ENCODE data around the gene CDCA8. TPM values are rescaled to one million over a fixed set of nuclear protein-coding genes. Genes with fewer than 3 reads are reported as not detected.

The CDCA8 gene
- total and polyA plus RNA-seq, 2 of the 13 experiments (the other 11 are each of a cell fraction or from before 2014, with no cell fraction given), result 24.1 to 38.6 TPM

DNA sequence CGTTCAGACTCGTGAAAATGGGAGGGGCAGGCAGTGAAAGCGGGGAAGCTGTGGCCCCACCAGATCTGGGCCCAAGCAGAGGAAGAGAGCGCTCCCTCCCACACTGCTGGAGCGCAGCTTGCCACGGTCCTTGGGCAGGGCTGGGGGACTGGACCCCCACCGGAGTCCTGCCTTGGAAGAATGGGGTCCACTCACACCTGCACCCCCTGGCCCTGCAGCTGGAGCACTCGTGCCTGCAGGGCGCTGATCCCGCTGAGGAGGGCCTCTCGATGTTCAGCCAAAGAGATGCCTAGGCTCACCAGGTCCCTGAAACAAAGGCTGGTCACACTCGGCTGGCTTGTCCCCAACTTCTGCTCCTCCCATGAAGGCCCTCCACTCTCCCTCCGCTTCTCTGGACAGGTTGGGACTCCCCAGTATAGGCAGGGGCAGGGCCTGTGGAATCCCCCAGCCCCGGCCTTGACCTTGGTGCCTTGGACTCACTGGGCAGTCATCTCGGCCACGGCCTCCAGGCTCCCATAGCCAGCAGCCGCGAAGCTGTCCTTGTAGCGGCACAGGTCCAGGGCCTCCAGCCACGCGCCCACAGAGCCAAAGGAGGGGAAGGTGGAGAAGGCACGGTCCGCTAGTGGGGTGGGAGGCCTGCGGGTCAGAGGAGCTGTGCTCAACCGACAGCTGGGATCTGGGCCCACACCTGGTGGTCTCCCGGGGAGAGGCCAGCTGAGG is 26.0 kb downstream of the CDCA8 start (continued):
- TF ChIP-seq, protein P1, sequence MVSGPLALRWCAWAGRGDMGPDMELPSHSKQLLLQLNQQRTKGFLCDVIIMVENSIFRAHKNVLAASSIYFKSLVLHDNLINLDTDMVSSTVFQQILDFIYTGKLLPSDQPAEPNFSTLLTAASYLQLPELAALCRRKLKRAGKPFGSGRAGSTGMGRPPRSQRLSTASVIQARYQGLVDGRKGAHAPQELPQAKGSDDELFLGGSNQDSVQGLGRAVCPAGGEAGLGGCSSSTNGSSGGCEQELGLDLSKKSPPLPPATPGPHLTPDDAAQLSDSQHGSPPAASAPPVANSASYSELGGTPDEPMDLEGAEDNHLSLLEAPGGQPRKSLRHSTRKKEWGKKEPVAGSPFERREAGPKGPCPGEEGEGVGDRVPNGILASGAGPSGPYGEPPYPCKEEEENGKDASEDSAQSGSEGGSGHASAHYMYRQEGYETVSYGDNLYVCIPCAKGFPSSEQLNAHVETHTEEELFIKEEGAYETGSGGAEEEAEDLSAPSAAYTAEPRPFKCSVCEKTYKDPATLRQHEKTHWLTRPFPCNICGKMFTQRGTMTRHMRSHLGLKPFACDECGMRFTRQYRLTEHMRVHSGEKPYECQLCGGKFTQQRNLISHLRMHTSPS (CRISPR knock-in tag; IDR thresholded peaks at IDR 0.05; ENCODE audit: low read depth), result 0 out of 2 replicates have a peak, but pooled peaks have one; percentile 44
- TF ChIP-seq, protein P2, sequence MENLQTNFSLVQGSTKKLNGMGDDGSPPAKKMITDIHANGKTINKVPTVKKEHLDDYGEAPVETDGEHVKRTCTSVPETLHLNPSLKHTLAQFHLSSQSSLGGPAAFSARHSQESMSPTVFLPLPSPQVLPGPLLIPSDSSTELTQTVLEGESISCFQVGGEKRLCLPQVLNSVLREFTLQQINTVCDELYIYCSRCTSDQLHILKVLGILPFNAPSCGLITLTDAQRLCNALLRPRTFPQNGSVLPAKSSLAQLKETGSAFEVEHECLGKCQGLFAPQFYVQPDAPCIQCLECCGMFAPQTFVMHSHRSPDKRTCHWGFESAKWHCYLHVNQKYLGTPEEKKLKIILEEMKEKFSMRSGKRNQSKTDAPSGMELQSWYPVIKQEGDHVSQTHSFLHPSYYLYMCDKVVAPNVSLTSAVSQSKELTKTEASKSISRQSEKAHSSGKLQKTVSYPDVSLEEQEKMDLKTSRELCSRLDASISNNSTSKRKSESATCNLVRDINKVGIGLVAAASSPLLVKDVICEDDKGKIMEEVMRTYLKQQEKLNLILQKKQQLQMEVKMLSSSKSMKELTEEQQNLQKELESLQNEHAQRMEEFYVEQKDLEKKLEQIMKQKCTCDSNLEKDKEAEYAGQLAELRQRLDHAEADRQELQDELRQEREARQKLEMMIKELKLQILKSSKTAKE (CRISPR knock-in tag; IDR thresholded peaks at IDR 0.05; ENCODE audit: borderline replicate concordance), result no peak
- 0 out of 2 replicates have a peak, but pooled peaks have one; percentile 54 for TF ChIP-seq ZNF274 (CRISPR knock-in tag; IDR thresholded peaks at IDR 0.05)
- TF ChIP-seq ZBTB8A (CRISPR knock-in tag; IDR thresholded peaks at IDR 0.05; ENCODE audit: borderline replicate concordance, low read depth), result no peak
- peak; percentile 22; the same call in 1 of the 2 replicates for TF ChIP-seq RXRA (CRISPR knock-in tag; IDR thresholded peaks at IDR 0.05)
- TF ChIP-seq, protein P3, sequence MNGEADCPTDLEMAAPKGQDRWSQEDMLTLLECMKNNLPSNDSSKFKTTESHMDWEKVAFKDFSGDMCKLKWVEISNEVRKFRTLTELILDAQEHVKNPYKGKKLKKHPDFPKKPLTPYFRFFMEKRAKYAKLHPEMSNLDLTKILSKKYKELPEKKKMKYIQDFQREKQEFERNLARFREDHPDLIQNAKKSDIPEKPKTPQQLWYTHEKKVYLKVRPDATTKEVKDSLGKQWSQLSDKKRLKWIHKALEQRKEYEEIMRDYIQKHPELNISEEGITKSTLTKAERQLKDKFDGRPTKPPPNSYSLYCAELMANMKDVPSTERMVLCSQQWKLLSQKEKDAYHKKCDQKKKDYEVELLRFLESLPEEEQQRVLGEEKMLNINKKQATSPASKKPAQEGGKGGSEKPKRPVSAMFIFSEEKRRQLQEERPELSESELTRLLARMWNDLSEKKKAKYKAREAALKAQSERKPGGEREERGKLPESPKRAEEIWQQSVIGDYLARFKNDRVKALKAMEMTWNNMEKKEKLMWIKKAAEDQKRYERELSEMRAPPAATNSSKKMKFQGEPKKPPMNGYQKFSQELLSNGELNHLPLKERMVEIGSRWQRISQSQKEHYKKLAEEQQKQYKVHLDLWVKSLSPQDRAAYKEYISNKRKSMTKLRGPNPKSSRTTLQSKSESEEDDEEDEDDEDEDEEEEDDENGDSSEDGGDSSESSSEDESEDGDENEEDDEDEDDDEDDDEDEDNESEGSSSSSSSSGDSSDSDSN (CRISPR knock-in tag; IDR thresholded peaks at IDR 0.05), result peak; percentile 25; the same call in 1 of the 2 replicates
- peak; percentile 59; the same call in 1 of the 2 replicates for TF ChIP-seq ZBTB7A (CRISPR knock-in tag; IDR thresholded peaks at IDR 0.05)
- TF ChIP-seq SP4 (CRISPR knock-in tag; IDR thresholded peaks at IDR 0.05), result 0 out of 2 replicates have a peak, but pooled peaks have one; percentile 32
- TF ChIP-seq, protein P4, sequence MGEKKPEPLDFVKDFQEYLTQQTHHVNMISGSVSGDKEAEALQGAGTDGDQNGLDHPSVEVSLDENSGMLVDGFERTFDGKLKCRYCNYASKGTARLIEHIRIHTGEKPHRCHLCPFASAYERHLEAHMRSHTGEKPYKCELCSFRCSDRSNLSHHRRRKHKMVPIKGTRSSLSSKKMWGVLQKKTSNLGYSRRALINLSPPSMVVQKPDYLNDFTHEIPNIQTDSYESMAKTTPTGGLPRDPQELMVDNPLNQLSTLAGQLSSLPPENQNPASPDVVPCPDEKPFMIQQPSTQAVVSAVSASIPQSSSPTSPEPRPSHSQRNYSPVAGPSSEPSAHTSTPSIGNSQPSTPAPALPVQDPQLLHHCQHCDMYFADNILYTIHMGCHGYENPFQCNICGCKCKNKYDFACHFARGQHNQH (CRISPR knock-in tag; IDR thresholded peaks at IDR 0.05), result no peak
- TF ChIP-seq TMF1 (CRISPR knock-in tag; IDR thresholded peaks at IDR 0.05; ENCODE audit: low read depth), result no peak
- peak; percentile 24; the same call in 1 of the 2 replicates for TF ChIP-seq GABPB1 (CRISPR knock-in tag; IDR thresholded peaks at IDR 0.05)
- TF ChIP-seq ZFX (CRISPR knock-in tag; IDR thresholded peaks at IDR 0.05; ENCODE audit: low read depth), result peak; percentile 59; the same call in 1 of the 2 replicates

Measured in HepG2 (cell line).